ENCODE measurements around the gene PPM1N. TPM values are rescaled to one million over a fixed set of nuclear protein-coding genes. Genes with fewer than 3 reads are reported as not detected.

PPM1N gene
- total RNA-seq, 1 donor = 1.3 TPM

GRCh38 chr19:45526971-45527370 lies 28.7 kb downstream of the PPM1N start:
- no peak for TF ChIP-seq CTCF (IDR thresholded peaks at IDR 0.05; ENCODE audit: insufficient read depth, low read depth, low read length)
- H3K4me3 ChIP-seq (ENCODE audit: low read depth, low read length) = no peak overlapping the region

DNA sequence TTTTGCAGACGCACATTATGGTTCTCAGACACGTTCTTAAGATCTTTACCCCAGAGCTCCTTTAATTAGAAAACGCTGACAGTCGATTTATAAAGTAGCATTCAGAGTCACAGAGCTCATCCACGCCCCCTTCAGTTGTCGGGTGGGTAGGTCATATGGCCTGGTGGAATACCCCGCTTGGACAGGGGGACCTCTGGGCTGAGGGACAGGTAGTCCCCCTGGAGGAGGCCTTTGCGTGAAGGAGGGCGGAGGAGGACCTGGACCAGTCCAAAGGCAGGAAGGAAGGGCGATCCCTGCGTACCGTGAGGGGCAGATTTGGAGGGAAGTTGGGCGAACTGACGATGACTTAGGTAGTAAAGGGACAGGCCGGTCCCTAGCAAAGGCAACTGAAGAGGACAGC lies 29.5 kb downstream of the PPM1N start:
- no peak for DNase-seq (ENCODE audit: low read depth)
- no peak for TF ChIP-seq CTCF (IDR thresholded peaks at IDR 0.05; ENCODE audit: insufficient read depth, low read depth, low read length)

More at GRCh38 chr19:45526971-45527370, 28.7 kb downstream of the PPM1N start:
- no peak for DNase-seq (ENCODE audit: low read depth)

GRCh38 chr19:45528149-45528743 lies 30.0 kb downstream of the PPM1N start:
- TF ChIP-seq CTCF (IDR thresholded peaks at IDR 0.05; ENCODE audit: insufficient read depth, low read depth, low read length) = no peak
- no peak overlapping the region for H3K4me3 ChIP-seq (ENCODE audit: low read depth, low read length)
- no peak for DNase-seq (ENCODE audit: low read depth)

More for the DNA sequence above, 29.5 kb downstream of the PPM1N start:
- no peak overlapping the region for H3K4me3 ChIP-seq (ENCODE audit: low read depth, low read length)

DNA sequence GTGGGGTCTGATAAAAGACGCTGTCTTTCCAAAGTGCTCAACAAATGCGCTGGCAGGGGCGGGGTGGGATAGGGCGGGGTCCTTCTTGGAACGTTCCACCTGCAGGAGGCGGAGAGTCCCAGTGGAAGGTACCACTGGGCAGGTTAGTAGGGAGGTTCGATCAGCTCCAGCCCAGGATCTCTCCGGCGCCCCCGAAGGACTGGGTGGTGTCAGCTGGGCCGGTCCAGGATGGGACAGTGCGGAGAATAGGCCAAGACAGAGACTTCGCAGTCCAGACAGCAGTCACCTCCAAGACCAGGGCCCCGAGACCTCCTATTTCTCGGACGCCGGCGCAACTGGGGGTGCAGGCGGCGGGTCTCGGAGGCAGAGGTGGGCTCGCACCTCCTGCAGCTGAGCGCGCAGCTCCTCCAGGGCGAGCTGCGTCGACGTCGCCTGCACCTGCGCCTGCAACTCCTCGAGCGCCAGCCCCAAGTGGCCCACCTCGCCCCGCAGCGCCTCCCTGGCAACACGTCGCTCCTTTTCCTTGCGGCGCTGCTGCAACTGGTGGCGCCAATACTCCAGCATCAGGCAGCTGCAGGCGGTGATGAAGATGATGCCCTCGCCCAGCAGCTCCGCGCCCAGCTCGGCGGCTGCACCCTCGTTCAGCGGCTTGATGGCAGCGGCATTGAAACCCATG lies 30.6 kb downstream of the PPM1N start:
- no peak for TF ChIP-seq CTCF (IDR thresholded peaks at IDR 0.05; ENCODE audit: insufficient read depth, low read depth, low read length)
- DNase-seq (ENCODE audit: low read depth) = no peak
- H3K4me3 ChIP-seq (ENCODE audit: low read depth, low read length) = no peak overlapping the region

DNA sequence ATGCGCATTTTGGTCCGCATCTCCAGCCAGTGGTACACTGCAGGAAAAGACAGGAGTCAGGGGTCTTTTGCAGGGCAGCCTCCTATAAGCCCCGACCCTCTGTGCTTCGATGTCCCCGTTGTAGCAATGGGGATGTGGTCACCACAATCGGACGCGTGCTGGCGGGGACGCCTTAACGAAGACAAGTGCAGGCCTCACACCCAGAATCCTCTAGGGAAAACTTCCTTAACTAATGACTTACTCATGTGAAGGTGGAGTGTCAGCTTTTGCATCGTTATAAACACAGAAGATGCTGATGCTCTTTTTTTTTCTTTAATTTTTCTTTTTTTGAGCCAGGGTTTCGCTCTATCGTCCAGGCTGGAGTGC lies 31.2 kb downstream of the PPM1N start:
- no peak for DNase-seq (ENCODE audit: low read depth)
- no peak overlapping the region for H3K4me3 ChIP-seq (ENCODE audit: low read depth, low read length)

DNA sequence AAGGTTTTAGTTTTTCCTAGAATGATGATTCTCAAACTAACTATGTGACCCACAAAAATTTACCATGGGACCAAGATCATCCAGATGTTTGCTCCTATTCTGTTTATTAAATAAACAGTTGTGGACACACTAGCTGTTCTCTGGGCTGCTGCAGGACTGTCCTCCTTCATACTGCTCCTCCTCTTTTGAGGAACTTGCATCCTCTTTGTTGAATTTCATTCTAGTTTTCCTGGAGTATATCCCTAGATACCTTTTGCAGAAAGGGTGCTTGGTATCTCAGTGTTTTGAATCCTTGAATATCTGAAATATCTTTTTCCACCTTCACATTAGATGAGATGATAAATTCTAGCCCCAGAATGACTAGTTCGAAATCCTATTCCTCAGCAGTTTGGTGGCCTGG lies 33.1 kb downstream of the PPM1N start:
- no peak for TF ChIP-seq CTCF (IDR thresholded peaks at IDR 0.05; ENCODE audit: insufficient read depth, low read depth, low read length)
- H3K4me3 ChIP-seq (ENCODE audit: low read depth, low read length) = no peak overlapping the region
- no peak for DNase-seq (ENCODE audit: low read depth)

More for the DNA sequence above, 31.2 kb downstream of the PPM1N start:
- no peak for TF ChIP-seq CTCF (IDR thresholded peaks at IDR 0.05; ENCODE audit: insufficient read depth, low read depth, low read length)
